ENCODE results near the gene C1orf105. TPM values are rescaled to one million over a fixed set of nuclear protein-coding genes. Genes with fewer than 3 reads are reported as not detected.
"Not testable (repeated sequence)": the region's sequence is repeated elsewhere in the genome, so short reads cannot be mapped to it uniquely, and the experiment has no call there.

The C1orf105 gene
- total and polyA plus RNA-seq, 2 donors from 2014 or later = not detected

DNA sequence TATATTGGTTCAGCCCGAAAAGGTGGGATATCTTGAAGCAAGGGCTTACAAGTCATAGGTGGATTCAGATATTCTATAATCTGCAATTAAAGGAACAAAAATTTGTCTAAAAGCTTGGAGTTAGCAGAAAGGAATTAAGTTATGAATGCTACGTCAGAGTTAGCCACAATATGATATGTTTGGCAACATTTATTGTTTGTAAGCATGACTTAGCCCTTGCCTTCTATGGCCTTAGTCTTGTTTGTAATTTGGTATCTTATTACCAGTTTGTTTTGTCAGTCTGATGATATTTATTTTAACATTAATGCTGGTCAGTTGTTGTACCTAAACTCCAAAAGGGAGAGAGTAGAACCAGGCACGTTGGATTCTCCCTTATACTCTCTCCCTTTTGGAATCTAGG, 69.4 kb downstream of the C1orf105 start:
- Histone ChIP-seq H3K36me3 (ENCODE audit: control insufficient read depth in 2 of 3, insufficient read depth in 3 of 3, low read length in 3 of 3) (no peaks in the 10 kb centered on the region), H3K4me3 (ENCODE audit: low read length in 3 of 3) (no peak overlapping the region), H3K27me3 (ENCODE audit: control insufficient read depth, insufficient read depth, low read length) (no peaks in the 10 kb centered on the region), H3K4me1 (ENCODE audit: control insufficient read depth in 2 of 3, insufficient read depth in 2 of 3, low read depth in 1 of 3, low read length in 3 of 3) (no peaks in the 10 kb centered on the region), H3K9me3 (ENCODE audit: control insufficient read depth in 2 of 3, insufficient read depth in 1 of 3, low read length in 3 of 3) (no peaks in the 10 kb centered on the region), H3K9ac (ENCODE audit: low read length in 3 of 3) (no peak overlapping the region), H3K27ac (ENCODE audit: low read depth in 2 of 2, low read length in 2 of 2) (no peak overlapping the region)
- FAIRE-seq = no peak
- DNase-seq = no peak
- TF ChIP-seq, protein P1, sequence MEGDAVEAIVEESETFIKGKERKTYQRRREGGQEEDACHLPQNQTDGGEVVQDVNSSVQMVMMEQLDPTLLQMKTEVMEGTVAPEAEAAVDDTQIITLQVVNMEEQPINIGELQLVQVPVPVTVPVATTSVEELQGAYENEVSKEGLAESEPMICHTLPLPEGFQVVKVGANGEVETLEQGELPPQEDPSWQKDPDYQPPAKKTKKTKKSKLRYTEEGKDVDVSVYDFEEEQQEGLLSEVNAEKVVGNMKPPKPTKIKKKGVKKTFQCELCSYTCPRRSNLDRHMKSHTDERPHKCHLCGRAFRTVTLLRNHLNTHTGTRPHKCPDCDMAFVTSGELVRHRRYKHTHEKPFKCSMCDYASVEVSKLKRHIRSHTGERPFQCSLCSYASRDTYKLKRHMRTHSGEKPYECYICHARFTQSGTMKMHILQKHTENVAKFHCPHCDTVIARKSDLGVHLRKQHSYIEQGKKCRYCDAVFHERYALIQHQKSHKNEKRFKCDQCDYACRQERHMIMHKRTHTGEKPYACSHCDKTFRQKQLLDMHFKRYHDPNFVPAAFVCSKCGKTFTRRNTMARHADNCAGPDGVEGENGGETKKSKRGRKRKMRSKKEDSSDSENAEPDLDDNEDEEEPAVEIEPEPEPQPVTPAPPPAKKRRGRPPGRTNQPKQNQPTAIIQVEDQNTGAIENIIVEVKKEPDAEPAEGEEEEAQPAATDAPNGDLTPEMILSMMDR (IDR thresholded peaks at IDR 0.05; ENCODE audit: borderline replicate concordance, extremely low read depth, insufficient read depth) = no peak
- intact Hi-C loops (cut with DNase I) = no loop called here

DNA sequence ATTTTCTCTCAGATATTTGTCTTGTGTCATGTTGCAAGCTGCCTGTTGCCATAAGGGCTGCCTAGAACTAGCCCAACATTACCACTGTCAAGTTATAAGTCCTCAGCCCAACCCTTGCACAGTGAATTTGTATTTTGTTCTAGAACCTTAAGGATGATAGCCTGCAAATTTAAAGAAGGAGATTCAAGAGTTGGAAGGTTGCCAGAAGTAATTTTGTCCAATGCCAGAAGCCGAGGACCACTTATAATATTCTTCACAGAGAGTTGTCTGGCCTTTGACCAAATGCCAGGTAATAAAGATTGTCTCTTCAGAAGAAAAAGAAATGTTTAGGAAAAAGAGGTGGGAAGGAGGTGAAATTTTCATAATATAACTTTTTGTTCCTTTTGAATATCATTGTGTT, 71.9 kb downstream of the C1orf105 start:
- Histone ChIP-seq H3K9me3 (ENCODE audit: control insufficient read depth in 2 of 3, insufficient read depth in 1 of 3, low read length in 3 of 3) (no peaks in the 10 kb centered on the region), H3K4me3 (ENCODE audit: low read length in 3 of 3) (no peak overlapping the region), H3K27me3 (ENCODE audit: control insufficient read depth, insufficient read depth, low read length) (no peaks in the 10 kb centered on the region), H3K4me1 (ENCODE audit: control insufficient read depth in 2 of 3, insufficient read depth in 2 of 3, low read depth in 1 of 3, low read length in 3 of 3) (no peaks in the 10 kb centered on the region), H3K27ac (ENCODE audit: low read depth in 2 of 2, low read length in 2 of 2) (no peak overlapping the region), H3K36me3 (ENCODE audit: control insufficient read depth in 2 of 3, insufficient read depth in 3 of 3, low read length in 3 of 3) (no peaks in the 10 kb centered on the region), H3K9ac (ENCODE audit: low read length in 3 of 3) (no peak overlapping the region)
- DNase-seq (no peak), FAIRE-seq (no peak)
- intact Hi-C loops (cut with DNase I) = no loop called here
- TF ChIP-seq, protein P1 (IDR thresholded peaks at IDR 0.05; ENCODE audit: borderline replicate concordance, extremely low read depth, insufficient read depth) = no peak

DNA sequence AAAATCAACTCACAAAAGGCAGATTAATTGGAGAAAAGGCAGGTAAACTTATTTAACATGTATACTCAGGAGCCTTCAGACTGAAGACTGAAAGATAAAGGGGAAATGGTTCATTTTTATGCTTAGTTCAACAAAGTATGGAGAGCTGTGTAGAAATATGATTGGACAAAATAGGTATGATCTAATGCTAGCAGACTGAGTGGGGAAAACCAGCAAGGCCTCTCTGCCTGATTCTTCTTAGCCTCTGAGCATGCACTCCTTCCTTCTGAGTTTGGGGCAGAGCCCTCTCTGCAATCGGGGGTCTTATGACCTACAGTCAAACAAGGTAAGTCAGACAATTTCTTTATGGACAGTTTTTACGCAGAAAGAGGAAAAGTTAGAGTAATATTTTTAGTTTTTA, 73.7 kb downstream of the C1orf105 start:
- Histone ChIP-seq H3K9ac (ENCODE audit: low read length in 3 of 3) (no peak overlapping the region), H3K27ac (ENCODE audit: low read depth in 2 of 2, low read length in 2 of 2) (no peak overlapping the region), H3K36me3 (ENCODE audit: control insufficient read depth in 2 of 3, insufficient read depth in 3 of 3, low read length in 3 of 3) (no peaks in the 10 kb centered on the region), H3K27me3 (ENCODE audit: control insufficient read depth, insufficient read depth, low read length) (no peaks in the 10 kb centered on the region), H3K4me3 (ENCODE audit: low read length in 3 of 3) (no peak overlapping the region), H3K4me1 (ENCODE audit: control insufficient read depth in 2 of 3, insufficient read depth in 2 of 3, low read depth in 1 of 3, low read length in 3 of 3) (no peaks in the 10 kb centered on the region), H3K9me3 (ENCODE audit: control insufficient read depth in 2 of 3, insufficient read depth in 1 of 3, low read length in 3 of 3) (no peaks in the 10 kb centered on the region)
- DNase-seq = no peak
- TF ChIP-seq, protein P1 (IDR thresholded peaks at IDR 0.05; ENCODE audit: borderline replicate concordance, extremely low read depth, insufficient read depth) = no peak
- intact Hi-C loops (cut with DNase I) = no loop called here
- FAIRE-seq = no peak

DNA sequence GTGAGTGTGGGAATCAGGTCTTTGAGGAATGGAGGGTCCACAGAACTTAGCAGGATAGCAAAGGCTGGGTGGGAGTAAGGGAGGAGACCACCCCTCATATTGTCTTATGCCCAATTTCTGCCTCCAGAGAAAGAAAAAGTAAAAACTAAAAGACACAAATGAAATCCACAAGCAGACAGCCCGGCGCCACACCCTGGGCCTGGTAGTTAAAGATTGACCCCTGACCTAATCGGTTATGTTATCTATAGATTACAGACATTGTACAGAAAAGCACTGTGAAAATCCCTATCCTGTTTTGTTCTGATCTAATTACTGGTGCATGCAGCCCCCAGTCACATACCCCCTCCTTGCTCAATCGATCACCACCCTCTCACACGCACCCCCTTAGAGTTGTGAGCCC, 75.6 kb downstream of the C1orf105 start:
- H3K36me3 ChIP-seq (ENCODE audit: control insufficient read depth in 2 of 3, insufficient read depth in 3 of 3, low read length in 3 of 3); H3K4me3 ChIP-seq (ENCODE audit: low read length in 3 of 3); H3K4me1 ChIP-seq (ENCODE audit: control insufficient read depth in 2 of 3, insufficient read depth in 2 of 3, low read depth in 1 of 3, low read length in 3 of 3); DNase-seq; H3K27ac ChIP-seq (ENCODE audit: low read depth in 2 of 2, low read length in 2 of 2); H3K9me3 ChIP-seq (ENCODE audit: control insufficient read depth in 2 of 3, insufficient read depth in 1 of 3, low read length in 3 of 3); H3K27me3 ChIP-seq (ENCODE audit: control insufficient read depth, insufficient read depth, low read length); intact Hi-C loops (cut with DNase I); FAIRE-seq; H3K9ac ChIP-seq (ENCODE audit: low read length in 3 of 3): not testable (repeated sequence)
